K562 (cell line): ENCODE measurements around the gene PDE4A. TPM values are rescaled to one million over a fixed set of nuclear protein-coding genes. Genes with fewer than 3 reads are reported as not detected.

Source experiments
- HDAC1 ChIP-seq, 2 experiments: fragments of 450-650 bp; IDR thresholded peaks; 2 replicates each; pipeline ENCODE4 v1.6.1; 2016 to 2017; ENCODE audit warnings: inconsistent platforms in 1 of 2, mild to moderate bottlenecking in 1 of 2, moderate library complexity in 1 of 2
- JUN ChIP-seq, 2 experiments: sonication (generic) in 1 of 2; formaldehyde crosslinking in 1 of 2; IDR thresholded peaks; 2 replicates each; pipeline versions ENCODE4 v1.6.1 to v1.8.0; 2012 to 2022; ENCODE audit warnings: borderline replicate concordance in 2 of 2, mild to moderate bottlenecking in 2 of 2, improper control_type of control experiment in 1 of 2, low read depth in 1 of 2, low read length in 1 of 2, missing genetic modification reagents in 1 of 2
- JUND ChIP-seq, 2 experiments: IDR thresholded peaks; 2 replicates in 1 of 2; 3 replicates in 1 of 2; pipeline ENCODE4 v1.6.1; 2011; ENCODE audit warnings: borderline replicate concordance in 2 of 2, low read depth in 2 of 2, low read length in 2 of 2, improper control_type of control experiment in 1 of 2, missing biosample characterization in 1 of 2, missing genetic modification characterization in 1 of 2, missing genetic modification reagents in 1 of 2
- KDM5B ChIP-seq: fragments of 200-600 bp; sonication (generic); IDR thresholded peaks from 2 replicates; pipeline ENCODE4 v1.6.1; 2012; ENCODE audit warnings: low read depth, mild to moderate bottlenecking, moderate library complexity, low read length, control low read depth, inconsistent platforms; ENCODE audit not compliant: insufficient replicate concordance
- NFE2L1 ChIP-seq: fragments of 450-650 bp; IDR thresholded peaks from 2 replicates; pipeline ENCODE4 v1.6.1; 2016; ENCODE audit warnings: missing genetic modification characterization, low read depth, mild to moderate bottlenecking, missing compliant biosample characterization, moderate library complexity, borderline replicate concordance
- POLR2B ChIP-seq: fragments of 450-650 bp; IDR thresholded peaks from 2 replicates; pipeline ENCODE4 v1.6.1; 2018; ENCODE audit warnings: low read depth; ENCODE audit not compliant: partially characterized antibody
- TEAD1 ChIP-seq, 2 experiments: fragments of 450-650 bp in 1 of 2; sonication (generic) in 1 of 2; formaldehyde crosslinking; IDR thresholded peaks; 2 replicates each; pipeline versions ENCODE4 v1.4.0 to v1.8.0; 2020 to 2022; ENCODE audit warnings: mild to moderate bottlenecking in 2 of 2, missing genetic modification reagents in 1 of 2
- ZNF589 ChIP-seq: fragments of 200-800 bp; sonication (Bioruptor generic); IDR thresholded peaks from 2 replicates; pipeline ENCODE4 v1.6.1; 2016; ENCODE audit warnings: low read depth, missing genetic modification characterization, missing compliant biosample characterization
- polyA plus RNA-seq, 8 experiments: library from polyadenylated mRNA; depleted of rRNA in 4 of 8; stranded (reverse) in 5 of 8; unstranded in 3 of 8; fragments of >200 nt; fragmentation: Nextera tagmentation in 2 of 8; fragmentation: Illumina TruSeq in 1 of 8; extraction: Ambion mirVana in 2 of 8; extraction: Trizol in 1 of 8; gene quantifications; 2 replicates each; pipeline versions ENCODE4 v1.2.1 to v1.2.3, GENCODE V29; 2011 to 2014; ENCODE audit warnings: inconsistent platforms in 1 of 8, missing spikeins in 1 of 8
- total RNA-seq, 7 experiments: library from RNA; depleted of rRNA in 6 of 7; stranded (reverse); fragments of >200 nt in 6 of 7; fragmentation: Illumina TruSeq in 2 of 7; extraction: Trizol in 2 of 7; gene quantifications; 2 replicates each; pipeline versions ENCODE4 v1.2.1 to v1.2.3, GENCODE V29; 2011 to 2021; ENCODE audit warnings: low replicate concordance in 1 of 7
- TF ChIP-seq, protein P1 (sequence below): fragments of 250-450 bp; sonication (Bioruptor Pico); IDR thresholded peaks from 2 replicates; pipeline ENCODE4 v1.4.0; 2020
- TF ChIP-seq, protein P2 (sequence below): sonication (generic); formaldehyde crosslinking; IDR thresholded peaks from 2 replicates; pipeline ENCODE4 v1.8.1; 2022; ENCODE audit warnings: missing genetic modification reagents
- TF ChIP-seq, protein P3 (sequence below): fragments of 450-650 bp; formaldehyde crosslinking; IDR thresholded peaks from 2 replicates; pipeline ENCODE4 v1.4.0; 2020; ENCODE audit warnings: mild to moderate bottlenecking, mixed read lengths
- TF ChIP-seq, protein P4 (sequence below): fragments of 250-450 bp; sonication (Bioruptor Pico); IDR thresholded peaks from 2 replicates; pipeline ENCODE4 v1.8.0; 2022; ENCODE audit warnings: inconsistent platforms
- TF ChIP-seq, protein P5 (sequence below): sonication (generic); formaldehyde crosslinking; IDR thresholded peaks from 2 replicates; pipeline ENCODE4 v1.8.0; 2022; ENCODE audit warnings: mild to moderate bottlenecking, missing genetic modification reagents

PDE4A gene
- total and polyA plus RNA-seq, 9 of the 15 experiments (the other 6 are each of a cell fraction or from before 2014, with no cell fraction given), result 0.66 to 26.9 (median 4.6) TPM

DNA sequence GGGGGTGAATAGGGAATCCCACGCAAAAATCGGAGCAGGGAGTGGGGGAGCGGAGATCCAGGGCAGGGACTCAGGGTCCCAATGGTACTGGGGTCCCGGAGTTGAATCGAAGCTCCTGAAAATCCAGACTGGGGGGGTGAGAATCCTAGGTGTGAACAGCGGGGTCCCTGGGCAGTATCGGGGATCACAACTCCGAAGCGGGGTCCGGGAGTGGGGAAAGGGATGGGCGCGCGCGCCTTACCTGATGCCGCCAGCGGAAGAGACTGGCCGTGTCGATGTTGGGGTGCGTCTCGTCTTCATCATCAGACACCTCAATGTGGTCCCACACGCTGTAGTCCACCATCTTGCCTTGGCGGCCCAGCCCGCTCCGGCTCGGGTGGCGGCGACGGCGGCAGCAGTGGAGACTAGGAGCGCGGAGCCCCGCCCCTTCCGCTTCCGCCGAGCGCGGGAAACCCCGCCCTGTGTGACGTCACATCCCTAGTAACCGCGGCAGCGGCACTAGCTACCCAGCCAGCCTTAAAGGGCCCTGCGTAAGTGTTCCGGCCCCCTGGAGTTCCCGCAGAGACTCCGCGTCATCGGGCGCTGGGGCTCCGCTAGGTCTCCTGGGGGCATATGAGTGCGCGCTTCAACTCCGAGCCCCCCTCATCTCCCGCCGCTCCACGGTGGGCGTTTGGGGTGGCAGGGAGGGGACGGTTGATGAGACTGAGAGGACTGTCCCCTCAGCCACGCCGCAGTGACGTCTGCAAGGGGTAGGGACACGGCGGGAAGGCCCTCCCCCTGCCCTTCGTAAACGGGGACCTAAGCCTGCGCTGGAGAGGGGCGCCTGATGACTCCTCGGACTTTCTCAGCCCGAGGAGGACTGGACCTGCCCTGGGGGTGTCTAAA is 17.0 kb upstream of the PDE4A start, which contains the start of gene CDC37 (continued):
- TF ChIP-seq JUN (IDR thresholded peaks at IDR 0.05; ENCODE audit: borderline replicate concordance, low read depth, low read length) (peak; percentile 47; the same call in 1 of the 2 replicates), JUN (CRISPR knock-in tag; IDR thresholded peaks at IDR 0.05; ENCODE audit: borderline replicate concordance) (peak; percentile 92; the same call in 1 of the 2 replicates), HDAC1 (IDR thresholded peaks at IDR 0.05) (peak; percentile 85 to 98; a peak in 3 of 4 replicates), POLR2B (peak; percentile 85), NFE2L1 (tag) (no peak), KDM5B (peak; percentile 90), TEAD1 (CRISPR knock-in tag; IDR thresholded peaks at IDR 0.05) (peak in 1 of 2 experiments; percentile 17; a peak in 1 of 4 replicates), ZNF589 (CRISPR knock-in tag) (no peak), JUND (IDR thresholded peaks at IDR 0.05; ENCODE audit: borderline replicate concordance, low read depth, low read length) (peak; percentile 78), JUND (tag; IDR thresholded peaks at IDR 0.05; ENCODE audit: borderline replicate concordance, low read depth, low read length) (no peak; the same call in 2 of the 3 replicates)
- TF ChIP-seq, protein P1, sequence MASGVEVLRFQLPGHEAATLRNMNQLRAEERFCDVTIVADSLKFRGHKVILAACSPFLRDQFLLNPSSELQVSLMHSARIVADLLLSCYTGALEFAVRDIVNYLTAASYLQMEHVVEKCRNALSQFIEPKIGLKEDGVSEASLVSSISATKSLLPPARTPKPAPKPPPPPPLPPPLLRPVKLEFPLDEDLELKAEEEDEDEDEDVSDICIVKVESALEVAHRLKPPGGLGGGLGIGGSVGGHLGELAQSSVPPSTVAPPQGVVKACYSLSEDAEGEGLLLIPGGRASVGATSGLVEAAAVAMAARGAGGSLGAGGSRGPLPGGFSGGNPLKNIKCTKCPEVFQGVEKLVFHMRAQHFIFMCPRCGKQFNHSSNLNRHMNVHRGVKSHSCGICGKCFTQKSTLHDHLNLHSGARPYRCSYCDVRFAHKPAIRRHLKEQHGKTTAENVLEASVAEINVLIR, result peak; percentile 86
- TF ChIP-seq, protein P2, sequence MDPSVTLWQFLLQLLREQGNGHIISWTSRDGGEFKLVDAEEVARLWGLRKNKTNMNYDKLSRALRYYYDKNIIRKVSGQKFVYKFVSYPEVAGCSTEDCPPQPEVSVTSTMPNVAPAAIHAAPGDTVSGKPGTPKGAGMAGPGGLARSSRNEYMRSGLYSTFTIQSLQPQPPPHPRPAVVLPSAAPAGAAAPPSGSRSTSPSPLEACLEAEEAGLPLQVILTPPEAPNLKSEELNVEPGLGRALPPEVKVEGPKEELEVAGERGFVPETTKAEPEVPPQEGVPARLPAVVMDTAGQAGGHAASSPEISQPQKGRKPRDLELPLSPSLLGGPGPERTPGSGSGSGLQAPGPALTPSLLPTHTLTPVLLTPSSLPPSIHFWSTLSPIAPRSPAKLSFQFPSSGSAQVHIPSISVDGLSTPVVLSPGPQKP (CRISPR knock-in tag), result no peak
- TF ChIP-seq, protein P3, sequence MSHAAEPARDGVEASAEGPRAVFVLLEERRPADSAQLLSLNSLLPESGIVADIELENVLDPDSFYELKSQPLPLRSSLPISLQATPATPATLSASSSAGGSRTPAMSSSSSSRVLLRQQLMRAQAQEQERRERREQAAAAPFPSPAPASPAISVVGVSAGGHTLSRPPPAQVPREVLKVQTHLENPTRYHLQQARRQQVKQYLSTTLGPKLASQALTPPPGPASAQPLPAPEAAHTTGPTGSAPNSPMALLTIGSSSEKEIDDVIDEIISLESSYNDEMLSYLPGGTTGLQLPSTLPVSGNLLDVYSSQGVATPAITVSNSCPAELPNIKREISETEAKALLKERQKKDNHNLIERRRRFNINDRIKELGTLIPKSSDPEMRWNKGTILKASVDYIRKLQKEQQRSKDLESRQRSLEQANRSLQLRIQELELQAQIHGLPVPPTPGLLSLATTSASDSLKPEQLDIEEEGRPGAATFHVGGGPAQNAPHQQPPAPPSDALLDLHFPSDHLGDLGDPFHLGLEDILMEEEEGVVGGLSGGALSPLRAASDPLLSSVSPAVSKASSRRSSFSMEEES, result no peak
- TF ChIP-seq, protein P4, sequence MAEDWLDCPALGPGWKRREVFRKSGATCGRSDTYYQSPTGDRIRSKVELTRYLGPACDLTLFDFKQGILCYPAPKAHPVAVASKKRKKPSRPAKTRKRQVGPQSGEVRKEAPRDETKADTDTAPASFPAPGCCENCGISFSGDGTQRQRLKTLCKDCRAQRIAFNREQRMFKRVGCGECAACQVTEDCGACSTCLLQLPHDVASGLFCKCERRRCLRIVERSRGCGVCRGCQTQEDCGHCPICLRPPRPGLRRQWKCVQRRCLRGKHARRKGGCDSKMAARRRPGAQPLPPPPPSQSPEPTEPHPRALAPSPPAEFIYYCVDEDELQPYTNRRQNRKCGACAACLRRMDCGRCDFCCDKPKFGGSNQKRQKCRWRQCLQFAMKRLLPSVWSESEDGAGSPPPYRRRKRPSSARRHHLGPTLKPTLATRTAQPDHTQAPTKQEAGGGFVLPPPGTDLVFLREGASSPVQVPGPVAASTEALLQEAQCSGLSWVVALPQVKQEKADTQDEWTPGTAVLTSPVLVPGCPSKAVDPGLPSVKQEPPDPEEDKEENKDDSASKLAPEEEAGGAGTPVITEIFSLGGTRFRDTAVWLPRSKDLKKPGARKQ (CRISPR knock-in tag), result no peak
- TF ChIP-seq, protein P5, sequence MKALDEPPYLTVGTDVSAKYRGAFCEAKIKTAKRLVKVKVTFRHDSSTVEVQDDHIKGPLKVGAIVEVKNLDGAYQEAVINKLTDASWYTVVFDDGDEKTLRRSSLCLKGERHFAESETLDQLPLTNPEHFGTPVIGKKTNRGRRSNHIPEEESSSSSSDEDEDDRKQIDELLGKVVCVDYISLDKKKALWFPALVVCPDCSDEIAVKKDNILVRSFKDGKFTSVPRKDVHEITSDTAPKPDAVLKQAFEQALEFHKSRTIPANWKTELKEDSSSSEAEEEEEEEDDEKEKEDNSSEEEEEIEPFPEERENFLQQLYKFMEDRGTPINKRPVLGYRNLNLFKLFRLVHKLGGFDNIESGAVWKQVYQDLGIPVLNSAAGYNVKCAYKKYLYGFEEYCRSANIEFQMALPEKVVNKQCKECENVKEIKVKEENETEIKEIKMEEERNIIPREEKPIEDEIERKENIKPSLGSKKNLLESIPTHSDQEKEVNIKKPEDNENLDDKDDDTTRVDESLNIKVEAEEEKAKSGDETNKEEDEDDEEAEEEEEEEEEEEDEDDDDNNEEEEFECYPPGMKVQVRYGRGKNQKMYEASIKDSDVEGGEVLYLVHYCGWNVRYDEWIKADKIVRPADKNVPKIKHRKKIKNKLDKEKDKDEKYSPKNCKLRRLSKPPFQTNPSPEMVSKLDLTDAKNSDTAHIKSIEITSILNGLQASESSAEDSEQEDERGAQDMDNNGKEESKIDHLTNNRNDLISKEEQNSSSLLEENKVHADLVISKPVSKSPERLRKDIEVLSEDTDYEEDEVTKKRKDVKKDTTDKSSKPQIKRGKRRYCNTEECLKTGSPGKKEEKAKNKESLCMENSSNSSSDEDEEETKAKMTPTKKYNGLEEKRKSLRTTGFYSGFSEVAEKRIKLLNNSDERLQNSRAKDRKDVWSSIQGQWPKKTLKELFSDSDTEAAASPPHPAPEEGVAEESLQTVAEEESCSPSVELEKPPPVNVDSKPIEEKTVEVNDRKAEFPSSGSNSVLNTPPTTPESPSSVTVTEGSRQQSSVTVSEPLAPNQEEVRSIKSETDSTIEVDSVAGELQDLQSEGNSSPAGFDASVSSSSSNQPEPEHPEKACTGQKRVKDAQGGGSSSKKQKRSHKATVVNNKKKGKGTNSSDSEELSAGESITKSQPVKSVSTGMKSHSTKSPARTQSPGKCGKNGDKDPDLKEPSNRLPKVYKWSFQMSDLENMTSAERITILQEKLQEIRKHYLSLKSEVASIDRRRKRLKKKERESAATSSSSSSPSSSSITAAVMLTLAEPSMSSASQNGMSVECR, result peak; percentile 99
